SU-DHL-6 (cell line): ENCODE measurements around the gene CTU1.

Experiments used
- H2AFZ ChIP-seq: fragments of 200-600 bp; sonication (generic); 2 replicates; pipeline ENCODE4 v1.6.1; 2014; ENCODE audit warnings: low read depth, mild to moderate bottlenecking, moderate library complexity, mixed read lengths, antibody characterized with exemption, low read length; ENCODE audit not compliant: severe bottlenecking
- H3F3A ChIP-seq: fragments of 200-600 bp; shearing (Covaris generic); 2 replicates; pipeline ENCODE4 v1.6.0; 2016; ENCODE audit warnings: antibody characterized with exemption, mild to moderate bottlenecking; ENCODE audit not compliant: insufficient read depth
- H3K27ac ChIP-seq: fragments of 200-600 bp; sonication (generic); 2 replicates; pipeline ENCODE4 v1.5.1; 2016; ENCODE audit warnings: low read depth, mild to moderate bottlenecking, low read length, moderate library complexity, mixed read lengths
- H3K27me3 ChIP-seq: fragments of 200-600 bp; sonication (generic), shearing (Covaris generic); 2 replicates; pipeline ENCODE4 v1.6.0; 2014; ENCODE audit warnings: mild to moderate bottlenecking, low read length
- H3K36me3 ChIP-seq: fragments of 200-600 bp; sonication (generic); 2 replicates; pipeline ENCODE4 v1.6.1; 2014; ENCODE audit warnings: mild to moderate bottlenecking, low read length, mixed read lengths
- H3K4me2 ChIP-seq: fragments of 300-600, 200-600 bp; shearing (Covaris generic), sonication (generic); 2 replicates; pipeline ENCODE4 v1.6.0; 2014; ENCODE audit warnings: low read length, low read depth, mild to moderate bottlenecking; ENCODE audit not compliant: poor library complexity, severe bottlenecking
- H3K4me3 ChIP-seq: fragments of 200-600 bp; sonication (generic); 2 replicates; pipeline ENCODE4 v1.5.1; 2014; ENCODE audit warnings: antibody characterized with exemption, low read length, mild to moderate bottlenecking, mixed read lengths; ENCODE audit not compliant: insufficient read depth, poor library complexity, severe bottlenecking
- H3K79me2 ChIP-seq: fragments of 200-600 bp; sonication (generic); 2 replicates; pipeline ENCODE4 v1.6.1; 2014; ENCODE audit warnings: mild to moderate bottlenecking, low read length, moderate library complexity; ENCODE audit not compliant: insufficient read depth
- H3K9ac ChIP-seq: fragments of 200-600 bp; sonication (generic); 2 replicates; pipeline ENCODE4 v1.7.0; 2014; ENCODE audit warnings: mild to moderate bottlenecking, low read length
- H3K9me2 ChIP-seq: fragments of 200-600 bp; sonication (generic); replicated peaks from 2 replicates; pipeline ENCODE4 v1.6.1; 2014; ENCODE audit warnings: low read length; ENCODE audit not compliant: insufficient read depth
- H3K9me3 ChIP-seq: fragments of 200-600 bp; sonication (generic); 2 replicates; pipeline ENCODE4 v1.6.1; 2014; ENCODE audit warnings: low read length, mixed read lengths; ENCODE audit not compliant: insufficient read depth
- H4K20me1 ChIP-seq: fragments of 200-600 bp; sonication (generic); 2 replicates; pipeline ENCODE4 v1.6.1; 2014; ENCODE audit warnings: low read depth, mild to moderate bottlenecking, antibody characterized with exemption, low read length, moderate library complexity, mixed read lengths
- CTCF ChIP-seq: fragments of 200-600 bp; sonication (generic); IDR thresholded peaks from one replicate; pipeline ENCODE4 v1.5.1; 2017; ENCODE audit warnings: antibody characterized with exemption, mild to moderate bottlenecking, low read length, moderate library complexity; ENCODE audit not compliant: insufficient read depth, poor library complexity, severe bottlenecking
- EZH2phosphoT487 ChIP-seq: fragments of 200-600 bp; sonication (generic), shearing (Covaris generic); conservative IDR thresholded peaks from 2 replicates; pipeline ENCODE4 v1.6.1; 2018; ENCODE audit warnings: mild to moderate bottlenecking, antibody characterized with exemption, low read length, moderate library complexity, mixed read lengths

The CTU1 gene

GRCh38 chr19:51120160-51120559, 12.0 kb upstream of the CTU1 start:
- no peak overlapping the region for H3K4me3 ChIP-seq
- H3K27me3 ChIP-seq: no peaks in the 10 kb centered on the region
- H2AFZ ChIP-seq: no peak overlapping the region
- no peaks in the 10 kb centered on the region for H4K20me1 ChIP-seq
- no peaks in the 10 kb centered on the region for H3K79me2 ChIP-seq
- H3K4me2 ChIP-seq: no peak overlapping the region
- H3K9me3 ChIP-seq: no peaks in the 10 kb centered on the region
- no peaks in the 10 kb centered on the region for H3K9me2 ChIP-seq
- H3K9ac ChIP-seq: no peak overlapping the region
- no peak for TF ChIP-seq CTCF
- TF ChIP-seq EZH2phosphoT487: no peak
- no peak overlapping the region for H3K27ac ChIP-seq
- no peaks in the 10 kb centered on the region for H3K36me3 ChIP-seq
- H3F3A ChIP-seq: no peaks in the 10 kb centered on the region

GRCh38 chr19:51119611-51120010, 11.4 kb upstream of the CTU1 start:
- Histone ChIP-seq H3K9me2 (no peaks in the 10 kb centered on the region), H3K36me3 (no peaks in the 10 kb centered on the region), H3F3A (no peaks in the 10 kb centered on the region), H3K9me3 (no peaks in the 10 kb centered on the region), H3K27ac (no peak overlapping the region), H2AFZ (no peak overlapping the region), H3K79me2 (no peaks in the 10 kb centered on the region), H3K4me3 (no peak overlapping the region), H4K20me1 (no peaks in the 10 kb centered on the region), H3K9ac (no peak overlapping the region), H3K27me3 (no peaks in the 10 kb centered on the region), H3K4me2 (no peak overlapping the region)
- TF ChIP-seq CTCF (no peak), EZH2phosphoT487 (no peak)

- Histone ChIP-seq H3F3A (no peaks in the 10 kb centered on the region), H3K9me3 (no peaks in the 10 kb centered on the region), H3K27ac (no peak overlapping the region), H2AFZ (no peak overlapping the region), H3K36me3 (no peaks in the 10 kb centered on the region), H3K79me2 (no peaks in the 10 kb centered on the region), H4K20me1 (no peaks in the 10 kb centered on the region), H3K27me3 (no peaks in the 10 kb centered on the region), H3K4me3 (no peak overlapping the region), H3K4me2 (no peak overlapping the region), H3K9ac (no peak overlapping the region), H3K9me2 (no peaks in the 10 kb centered on the region)
- TF ChIP-seq CTCF (no peak), EZH2phosphoT487 (no peak)
Observed at GRCh38 chr19:51119101-51119500, 10.9 kb upstream of the CTU1 start.
